Tibial artery (tissue), 4 donors: Measurements from ENCODE around the gene SRGAP3.

Source experiments
- DNase-seq, 2 donors: peaks; one replicate each; pipeline ENCODE4 v3.0.0-alpha.2; 2019
- H3K27ac ChIP-seq, 2 donors: fragments of 200-600 bp; sonication (generic) in 1 of 2; 1 replicate in 1 of 2; 2 replicates in 1 of 2; pipeline ENCODE4 v1.5.1; 2018 to 2019; ENCODE audit warnings: mild to moderate bottlenecking in 1 of 2
- H3K27me3 ChIP-seq, 2 donors: fragments of 200-600 bp; sonication (generic) in 1 of 2; one replicate each; pipeline versions ENCODE4 v1.5.1 to v1.6.0; 2016 to 2019
- H3K36me3 ChIP-seq, 3 donors: fragments of 200-600 bp; sonication (generic) in 2 of 3; one replicate each; pipeline ENCODE4 v1.5.1; 2016 to 2019; ENCODE audit warnings: mild to moderate bottlenecking in 2 of 3
- H3K4me1 ChIP-seq, 4 donors: fragments of 200-600 bp; sonication (generic) in 2 of 4; 1 replicate in 3 of 4; 2 replicates in 1 of 4; pipeline ENCODE4 v1.5.1; 2016 to 2019
- H3K4me3 ChIP-seq, 2 donors: fragments of 200-600 bp; sonication (generic) in 1 of 2; 1 replicate in 1 of 2; 2 replicates in 1 of 2; pipeline ENCODE4 v1.5.1; 2018 to 2019; ENCODE audit warnings: mild to moderate bottlenecking in 2 of 2
- H3K9me3 ChIP-seq, 3 donors: fragments of 200-600 bp; sonication (generic) in 1 of 3; one replicate each; pipeline ENCODE4 v1.5.1; 2016 to 2019
- intact Hi-C: fragments of 100-400 bp; cut with DNase I; formaldehyde crosslinking; loops from one replicate; pipeline ENCODE4 v1.15.0; 2023; ENCODE audit warnings: low total_unique reads
- TF ChIP-seq, protein P1 (sequence below), 2 experiments: fragments of 200-600 bp in 1 of 2; fragments of 450-650 bp in 1 of 2; IDR thresholded peaks; one replicate each; pipeline ENCODE4 v1.5.1; 2017 to 2019; ENCODE audit warnings: antibody characterized with exemption in 2 of 2, mild to moderate bottlenecking in 1 of 2, moderate library complexity in 1 of 2

Gene SRGAP3

DNA sequence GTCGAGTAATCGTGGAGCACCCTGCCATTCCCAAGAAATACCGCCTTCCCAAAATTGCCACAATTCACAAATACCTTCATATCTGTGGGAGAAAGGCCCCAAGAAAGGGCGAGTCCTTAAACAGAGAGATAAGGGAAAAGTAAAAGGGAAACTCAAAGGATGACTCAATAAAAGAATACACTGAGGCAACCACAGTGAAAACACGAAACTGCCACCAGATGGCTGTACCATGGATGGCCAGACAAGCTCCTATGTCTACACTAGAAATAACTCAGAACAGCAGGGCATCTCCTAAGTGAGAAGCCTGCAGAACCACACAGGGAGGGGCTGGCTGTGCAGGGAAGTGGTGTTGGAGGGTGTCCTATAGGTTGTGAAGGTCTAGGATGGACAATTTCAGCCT lies 25.0 kb downstream of the SRGAP3 start:
- Histone ChIP-seq H3K27me3 (no peaks in the 10 kb centered on the region), H3K4me1 (peaks cover 0 to 12% (median 0%) of the 10 kb centered on the region in 4 donors), H3K27ac (no peak overlapping the region), H3K4me3 (no peak overlapping the region), H3K36me3 (no peaks in the 10 kb centered on the region), H3K9me3 (no peaks in the 10 kb centered on the region)
- TF ChIP-seq, protein P1, sequence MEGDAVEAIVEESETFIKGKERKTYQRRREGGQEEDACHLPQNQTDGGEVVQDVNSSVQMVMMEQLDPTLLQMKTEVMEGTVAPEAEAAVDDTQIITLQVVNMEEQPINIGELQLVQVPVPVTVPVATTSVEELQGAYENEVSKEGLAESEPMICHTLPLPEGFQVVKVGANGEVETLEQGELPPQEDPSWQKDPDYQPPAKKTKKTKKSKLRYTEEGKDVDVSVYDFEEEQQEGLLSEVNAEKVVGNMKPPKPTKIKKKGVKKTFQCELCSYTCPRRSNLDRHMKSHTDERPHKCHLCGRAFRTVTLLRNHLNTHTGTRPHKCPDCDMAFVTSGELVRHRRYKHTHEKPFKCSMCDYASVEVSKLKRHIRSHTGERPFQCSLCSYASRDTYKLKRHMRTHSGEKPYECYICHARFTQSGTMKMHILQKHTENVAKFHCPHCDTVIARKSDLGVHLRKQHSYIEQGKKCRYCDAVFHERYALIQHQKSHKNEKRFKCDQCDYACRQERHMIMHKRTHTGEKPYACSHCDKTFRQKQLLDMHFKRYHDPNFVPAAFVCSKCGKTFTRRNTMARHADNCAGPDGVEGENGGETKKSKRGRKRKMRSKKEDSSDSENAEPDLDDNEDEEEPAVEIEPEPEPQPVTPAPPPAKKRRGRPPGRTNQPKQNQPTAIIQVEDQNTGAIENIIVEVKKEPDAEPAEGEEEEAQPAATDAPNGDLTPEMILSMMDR (IDR thresholded peaks at IDR 0.05), result no peak
- DNase-seq, result no peak
- intact Hi-C loops, result no loop called here

DNA sequence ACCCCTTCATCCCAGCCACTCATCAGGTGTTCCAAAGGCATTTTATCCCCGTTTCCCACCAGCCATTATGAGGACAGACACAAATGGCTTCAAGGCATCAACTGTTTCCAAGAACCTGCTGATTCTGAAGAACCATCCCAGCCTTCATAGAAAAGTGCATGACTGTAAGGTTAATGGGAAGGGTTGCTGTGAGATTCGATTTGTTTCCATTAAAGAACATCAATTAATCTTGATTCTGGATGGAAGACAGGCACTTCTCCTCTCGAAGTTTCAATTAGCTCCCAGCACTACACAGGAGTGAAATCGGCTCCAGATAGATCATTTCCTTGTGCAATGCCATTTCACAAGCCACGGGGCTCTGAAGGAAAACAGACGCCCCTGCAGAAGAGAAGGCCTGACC lies 25.8 kb downstream of the SRGAP3 start:
- no peak for DNase-seq
- Histone ChIP-seq H3K27me3 (no peaks in the 10 kb centered on the region), H3K36me3 (no peaks in the 10 kb centered on the region), H3K9me3 (no peaks in the 10 kb centered on the region), H3K4me1 (peaks cover 0 to 7% (median 0%) of the 10 kb centered on the region in 4 donors), H3K4me3 (no peak overlapping the region), H3K27ac (no peak overlapping the region)
- TF ChIP-seq, protein P1 (IDR thresholded peaks at IDR 0.05), result no peak
- intact Hi-C loops, result no loop called here

- Histone ChIP-seq H3K36me3 (no peaks in the 10 kb centered on the region), H3K4me1 (peaks cover 0 to 7% (median 0%) of the 10 kb centered on the region in 4 donors)
- intact Hi-C loops, result no loop called here
Measured at GRCh38 chr3:9222956-9223639, 26.3 kb downstream of the SRGAP3 start.

DNA sequence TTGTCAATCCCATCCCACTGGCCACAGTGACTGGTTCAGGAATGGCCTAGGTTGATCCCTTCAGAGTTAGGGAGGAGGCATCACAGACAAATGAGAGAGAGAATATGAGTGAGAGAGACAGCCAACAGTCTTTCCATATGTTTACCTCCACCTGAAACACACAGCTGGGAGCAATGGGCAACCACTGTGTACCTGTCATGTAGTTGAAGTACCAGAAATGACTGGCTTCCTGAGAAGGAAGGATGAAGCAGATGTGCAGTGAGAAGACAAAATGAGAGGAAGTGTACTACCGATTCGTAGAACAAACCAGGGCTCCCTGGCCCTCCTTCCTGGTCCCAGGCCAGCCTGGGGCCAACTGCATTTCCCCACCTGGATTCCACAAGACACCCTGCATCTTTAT lies 27.4 kb downstream of the SRGAP3 start:
- Histone ChIP-seq H3K9me3 (no peaks in the 10 kb centered on the region), H3K4me1 (peaks cover 0 to 7% (median 0%) of the 10 kb centered on the region in 4 donors), H3K36me3 (no peaks in the 10 kb centered on the region), H3K27ac (no peak overlapping the region), H3K27me3 (no peaks in the 10 kb centered on the region), H3K4me3 (no peak overlapping the region)
- intact Hi-C loops, result no loop called here
- DNase-seq, result no peak
- TF ChIP-seq, protein P1 (IDR thresholded peaks at IDR 0.05), result no peak

More at GRCh38 chr3:9222956-9223639, 26.3 kb downstream of the SRGAP3 start:
- DNase-seq, result no peak
- Histone ChIP-seq H3K4me3 (no peak overlapping the region), H3K9me3 (no peaks in the 10 kb centered on the region), H3K27me3 (no peaks in the 10 kb centered on the region), H3K27ac (no peak overlapping the region)
- TF ChIP-seq, protein P1 (IDR thresholded peaks at IDR 0.05), result no peak

DNA sequence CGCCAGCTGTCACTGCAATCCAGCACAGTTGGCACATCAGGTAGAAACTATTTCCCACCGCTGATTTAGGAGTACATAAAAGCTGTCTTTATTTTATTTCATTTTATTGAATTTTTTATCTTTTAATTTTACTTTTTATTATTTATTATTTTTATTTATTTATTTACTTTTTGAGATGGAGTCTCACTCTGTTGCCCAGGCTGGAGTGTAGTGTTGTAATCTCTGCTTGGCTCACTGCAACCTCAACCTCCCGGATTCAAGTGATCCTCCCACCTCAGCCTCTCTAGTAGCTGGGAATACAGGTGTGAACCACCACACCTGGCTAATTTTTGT lies 31.0 kb downstream of the SRGAP3 start:
- H3K27me3 ChIP-seq, result no peaks in the 10 kb centered on the region
- TF ChIP-seq, protein P1 (IDR thresholded peaks at IDR 0.05), result no peak
- H3K36me3 ChIP-seq, result no peaks in the 10 kb centered on the region
- H3K4me3 ChIP-seq, result no peak overlapping the region
- intact Hi-C loops, result no loop called here
- DNase-seq, result no peak
- H3K27ac ChIP-seq, result no peak overlapping the region
- H3K4me1 ChIP-seq, result no peaks in the 10 kb centered on the region
- H3K9me3 ChIP-seq, result no peaks in the 10 kb centered on the region
